ENCODE data around the gene STK10. TPM values are rescaled to one million over a fixed set of nuclear protein-coding genes. Genes with fewer than 3 reads are reported as not detected.

STK10 gene
- polyA plus RNA-seq, 1 of the 3 experiments (the other 2 are of a cell fraction): 11.0 TPM

DNA sequence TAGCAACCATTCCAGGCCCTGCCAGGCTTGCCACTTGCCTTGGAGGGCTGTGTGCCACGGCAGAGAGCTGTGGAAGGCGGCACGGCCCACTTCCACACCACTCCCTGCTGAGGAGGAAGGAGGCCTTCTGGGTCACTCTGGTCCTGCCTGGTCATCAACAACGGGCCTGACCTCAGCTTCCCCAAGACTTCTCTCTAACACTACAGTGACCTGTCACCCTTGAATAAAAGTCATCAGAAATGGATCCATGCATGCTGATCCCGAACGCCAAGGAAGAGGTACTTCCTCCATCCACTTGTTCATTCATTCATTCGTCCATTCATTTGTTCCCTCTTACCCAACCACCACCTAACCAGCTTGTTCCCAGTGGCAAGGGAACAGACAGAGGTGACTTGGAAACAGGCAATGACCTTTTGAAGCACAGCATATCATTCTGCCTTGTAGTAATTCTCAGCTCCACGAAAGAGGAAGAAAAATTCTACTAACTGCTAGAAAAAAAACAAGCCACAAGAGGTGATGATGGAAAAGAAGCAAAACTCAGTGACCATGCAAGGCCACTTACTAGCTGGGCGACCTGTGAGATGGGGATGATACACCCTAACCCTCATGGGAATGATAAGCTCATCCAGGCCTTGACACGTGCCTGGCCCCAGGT, 58.6 kb downstream of the STK10 start:
- H3K79me2 ChIP-seq (ENCODE audit: insufficient read depth): 0 out of 2 replicates have a peak, but pooled peaks cover 9% of the 10 kb centered on the region
- TF ChIP-seq YY1 (IDR thresholded peaks at IDR 0.05; ENCODE audit: low read depth) (no peak), EZH2phosphoT487 (IDR thresholded peaks at IDR 0.05; ENCODE audit: borderline replicate concordance, low read depth) (no peak), NRF1 (IDR thresholded peaks at IDR 0.05; ENCODE audit: low read depth, low read length) (no peak), TCF12 (IDR thresholded peaks at IDR 0.05) (no peak), JUND (IDR thresholded peaks at IDR 0.05) (no peak), FOSL2 (IDR thresholded peaks at IDR 0.05; ENCODE audit: borderline replicate concordance, low read depth) (no peak), TAF1 (IDR thresholded peaks at IDR 0.05; ENCODE audit: borderline replicate concordance, low read depth, low read length) (no peak), EP300 (IDR thresholded peaks at IDR 0.05; ENCODE audit: borderline replicate concordance in 1 of 2, low read depth in 1 of 2, low read length in 1 of 2) (no peak), SMC3 (IDR thresholded peaks at IDR 0.05; ENCODE audit: low read depth, low read length) (no peak), ELF1 (IDR thresholded peaks at IDR 0.05) (no peak)
- TF ChIP-seq, protein P1, sequence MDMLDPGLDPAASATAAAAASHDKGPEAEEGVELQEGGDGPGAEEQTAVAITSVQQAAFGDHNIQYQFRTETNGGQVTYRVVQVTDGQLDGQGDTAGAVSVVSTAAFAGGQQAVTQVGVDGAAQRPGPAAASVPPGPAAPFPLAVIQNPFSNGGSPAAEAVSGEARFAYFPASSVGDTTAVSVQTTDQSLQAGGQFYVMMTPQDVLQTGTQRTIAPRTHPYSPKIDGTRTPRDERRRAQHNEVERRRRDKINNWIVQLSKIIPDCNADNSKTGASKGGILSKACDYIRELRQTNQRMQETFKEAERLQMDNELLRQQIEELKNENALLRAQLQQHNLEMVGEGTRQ (IDR thresholded peaks at IDR 0.05; ENCODE audit: borderline replicate concordance, low read depth, low read length): no peak
- TF ChIP-seq, protein P2, sequence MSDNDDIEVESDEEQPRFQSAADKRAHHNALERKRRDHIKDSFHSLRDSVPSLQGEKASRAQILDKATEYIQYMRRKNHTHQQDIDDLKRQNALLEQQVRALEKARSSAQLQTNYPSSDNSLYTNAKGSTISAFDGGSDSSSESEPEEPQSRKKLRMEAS (IDR thresholded peaks at IDR 0.05; ENCODE audit: low read depth): no peak
- TF ChIP-seq, protein P3, sequence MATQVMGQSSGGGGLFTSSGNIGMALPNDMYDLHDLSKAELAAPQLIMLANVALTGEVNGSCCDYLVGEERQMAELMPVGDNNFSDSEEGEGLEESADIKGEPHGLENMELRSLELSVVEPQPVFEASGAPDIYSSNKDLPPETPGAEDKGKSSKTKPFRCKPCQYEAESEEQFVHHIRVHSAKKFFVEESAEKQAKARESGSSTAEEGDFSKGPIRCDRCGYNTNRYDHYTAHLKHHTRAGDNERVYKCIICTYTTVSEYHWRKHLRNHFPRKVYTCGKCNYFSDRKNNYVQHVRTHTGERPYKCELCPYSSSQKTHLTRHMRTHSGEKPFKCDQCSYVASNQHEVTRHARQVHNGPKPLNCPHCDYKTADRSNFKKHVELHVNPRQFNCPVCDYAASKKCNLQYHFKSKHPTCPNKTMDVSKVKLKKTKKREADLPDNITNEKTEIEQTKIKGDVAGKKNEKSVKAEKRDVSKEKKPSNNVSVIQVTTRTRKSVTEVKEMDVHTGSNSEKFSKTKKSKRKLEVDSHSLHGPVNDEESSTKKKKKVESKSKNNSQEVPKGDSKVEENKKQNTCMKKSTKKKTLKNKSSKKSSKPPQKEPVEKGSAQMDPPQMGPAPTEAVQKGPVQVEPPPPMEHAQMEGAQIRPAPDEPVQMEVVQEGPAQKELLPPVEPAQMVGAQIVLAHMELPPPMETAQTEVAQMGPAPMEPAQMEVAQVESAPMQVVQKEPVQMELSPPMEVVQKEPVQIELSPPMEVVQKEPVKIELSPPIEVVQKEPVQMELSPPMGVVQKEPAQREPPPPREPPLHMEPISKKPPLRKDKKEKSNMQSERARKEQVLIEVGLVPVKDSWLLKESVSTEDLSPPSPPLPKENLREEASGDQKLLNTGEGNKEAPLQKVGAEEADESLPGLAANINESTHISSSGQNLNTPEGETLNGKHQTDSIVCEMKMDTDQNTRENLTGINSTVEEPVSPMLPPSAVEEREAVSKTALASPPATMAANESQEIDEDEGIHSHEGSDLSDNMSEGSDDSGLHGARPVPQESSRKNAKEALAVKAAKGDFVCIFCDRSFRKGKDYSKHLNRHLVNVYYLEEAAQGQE (IDR thresholded peaks at IDR 0.05; ENCODE audit: low read depth, low read length): no peak
- ChIA-PET POLR2A (no interaction called here), CTCF (interaction anchor here (0.9 to 1.7 kb wide), 3 partner anchors 14 to 59 kb away, joined by 3 to 7 read pairs (median 4); partner anchors contain the start of gene STK10)
- H3K4me1 ChIP-seq (ENCODE audit: control insufficient read depth in 1 of 2, insufficient read depth in 2 of 2, low read depth in 1 of 2, low read length in 1 of 2): no peaks in the 10 kb centered on the region
- no peaks in the 10 kb centered on the region for H4K20me1 ChIP-seq (ENCODE audit: insufficient read depth)
- no peak overlapping the region for H3K4me2 ChIP-seq
- H3K27me3 ChIP-seq (ENCODE audit: insufficient read depth): no peaks in the 10 kb centered on the region
- H3K9me3 ChIP-seq: no peaks in the 10 kb centered on the region
- H3F3A ChIP-seq (replicated peaks; ENCODE audit: insufficient read depth): no peaks in the 10 kb centered on the region
- no peak for DNase-seq
- peaks cover 0 to 7% of the 10 kb centered on the region in 2 experiments for H3K36me3 ChIP-seq (replicated peaks in 1 of 2; ENCODE audit: control insufficient read depth in 1 of 2, insufficient read depth in 2 of 2, low read length in 1 of 2)
- no peak overlapping the region for H3K4me3 ChIP-seq (ENCODE audit: low read depth in 2 of 2, low read length in 1 of 2)
- H3K9ac ChIP-seq: no peak overlapping the region
- H2AFZ ChIP-seq (ENCODE audit: low read depth): no peak overlapping the region
- no peak overlapping the region for H3K27ac ChIP-seq (ENCODE audit: low read depth in 2 of 2, low read length in 1 of 2)
- H3K9me2 ChIP-seq: no peaks in the 10 kb centered on the region
- 93% methylated on average over 8 of the region's 10 CpGs for WGBS (ENCODE audit: low lambda C conversion rate)
